GM12872 (cell line): ENCODE measurements around the gene LMBR1L.

ENCODE experiments used
- TF ChIP-seq, protein P1 (sequence below): IDR thresholded peaks from 3 replicates; pipeline ENCODE4 v1.5.1; 2011; ENCODE audit warnings: low read depth, mild to moderate bottlenecking, low read length, moderate library complexity; ENCODE audit not compliant: insufficient read depth

Gene LMBR1L

DNA sequence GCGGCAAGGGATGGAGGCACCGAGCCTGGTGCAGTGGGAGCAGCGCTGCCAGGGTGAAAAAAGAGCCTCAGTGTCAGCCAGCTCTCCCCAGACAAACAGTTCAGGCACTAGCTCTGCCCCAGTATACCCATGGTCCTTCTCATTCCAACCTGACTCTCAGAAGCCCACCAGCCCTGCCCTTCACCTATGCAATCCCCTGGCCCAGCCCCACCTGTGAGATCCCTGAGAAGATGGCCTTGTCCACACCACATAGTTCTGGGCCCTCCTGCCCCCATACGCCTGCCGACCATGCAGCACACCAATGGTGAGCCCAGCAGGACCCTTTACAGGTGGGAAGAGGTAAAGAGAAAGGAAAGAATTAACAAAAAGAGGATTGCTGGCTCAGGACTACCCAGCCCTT, 56.6 kb downstream of the LMBR1L start:
- TF ChIP-seq, protein P1, sequence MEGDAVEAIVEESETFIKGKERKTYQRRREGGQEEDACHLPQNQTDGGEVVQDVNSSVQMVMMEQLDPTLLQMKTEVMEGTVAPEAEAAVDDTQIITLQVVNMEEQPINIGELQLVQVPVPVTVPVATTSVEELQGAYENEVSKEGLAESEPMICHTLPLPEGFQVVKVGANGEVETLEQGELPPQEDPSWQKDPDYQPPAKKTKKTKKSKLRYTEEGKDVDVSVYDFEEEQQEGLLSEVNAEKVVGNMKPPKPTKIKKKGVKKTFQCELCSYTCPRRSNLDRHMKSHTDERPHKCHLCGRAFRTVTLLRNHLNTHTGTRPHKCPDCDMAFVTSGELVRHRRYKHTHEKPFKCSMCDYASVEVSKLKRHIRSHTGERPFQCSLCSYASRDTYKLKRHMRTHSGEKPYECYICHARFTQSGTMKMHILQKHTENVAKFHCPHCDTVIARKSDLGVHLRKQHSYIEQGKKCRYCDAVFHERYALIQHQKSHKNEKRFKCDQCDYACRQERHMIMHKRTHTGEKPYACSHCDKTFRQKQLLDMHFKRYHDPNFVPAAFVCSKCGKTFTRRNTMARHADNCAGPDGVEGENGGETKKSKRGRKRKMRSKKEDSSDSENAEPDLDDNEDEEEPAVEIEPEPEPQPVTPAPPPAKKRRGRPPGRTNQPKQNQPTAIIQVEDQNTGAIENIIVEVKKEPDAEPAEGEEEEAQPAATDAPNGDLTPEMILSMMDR: no peak

DNA sequence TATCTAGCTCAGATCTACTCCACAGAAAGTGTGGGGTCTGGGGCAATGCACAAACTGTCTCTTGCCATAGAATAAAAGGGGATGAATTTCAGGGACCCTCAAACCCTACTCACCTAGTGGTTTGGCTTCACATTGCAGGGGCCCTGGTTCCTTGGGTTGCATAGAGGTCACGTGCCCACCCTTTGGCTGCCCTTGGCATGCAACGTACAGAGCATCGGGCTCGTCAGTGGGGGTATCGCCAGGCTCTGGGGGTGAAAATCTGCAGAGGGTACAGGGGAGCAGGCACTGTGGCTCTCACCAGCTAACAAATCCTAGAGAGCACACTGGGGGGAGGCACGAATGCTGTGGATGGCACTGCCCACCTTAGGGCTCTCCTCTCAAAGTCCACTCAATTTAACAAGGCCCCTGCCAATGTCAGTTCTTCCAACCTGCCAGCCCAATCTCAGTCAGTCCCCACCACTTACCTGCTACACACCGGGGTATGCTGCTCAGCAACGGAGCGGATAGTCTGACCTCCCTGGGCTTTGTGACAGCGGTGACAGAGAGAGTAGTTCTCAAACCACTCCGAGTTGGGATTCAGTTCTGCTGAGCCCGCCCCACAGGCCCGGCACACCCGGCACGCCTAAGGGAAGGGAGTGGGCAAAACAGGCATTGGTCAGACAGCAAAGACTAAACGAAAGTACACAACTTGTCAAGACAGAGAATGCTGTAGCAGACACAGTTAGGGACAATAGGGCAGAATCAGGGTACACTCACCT, 58.0 kb downstream of the LMBR1L start:
- TF ChIP-seq, protein P1: peak; percentile 20; the same call in 1 of the 3 replicates

DNA sequence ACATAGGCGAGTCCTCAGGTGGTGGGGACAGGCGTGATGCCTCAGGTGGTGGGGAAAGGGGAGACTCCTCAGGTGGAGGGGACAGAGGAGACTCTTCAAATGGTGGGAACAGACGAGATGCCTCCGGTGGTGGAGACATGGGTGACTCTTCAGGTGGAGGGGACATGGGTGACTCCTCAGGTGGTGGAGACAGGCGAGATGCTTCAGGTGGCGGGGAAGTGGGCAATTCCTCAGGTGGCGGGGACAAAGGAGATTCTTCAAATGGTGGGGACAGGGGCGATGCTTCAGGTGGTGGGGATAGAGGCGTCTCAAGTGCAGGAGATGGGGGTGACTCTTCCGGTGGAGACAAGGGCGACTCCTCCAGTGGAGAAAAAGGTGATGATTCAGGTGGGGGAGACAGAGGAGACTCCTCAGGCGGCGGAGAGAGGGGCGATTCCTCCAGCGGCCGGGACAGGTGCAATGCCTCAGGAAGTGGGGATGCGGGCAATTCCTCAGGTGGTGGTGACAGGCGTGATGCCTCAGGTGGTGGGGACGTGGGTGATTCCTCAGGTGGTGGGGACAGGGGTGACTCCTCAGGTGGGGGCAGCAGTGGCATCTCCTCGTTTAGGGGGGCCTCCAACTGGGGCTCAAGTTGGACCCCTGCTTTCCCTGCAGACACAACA, 58.7 kb downstream of the LMBR1L start:
- TF ChIP-seq, protein P1: no peak

DNA sequence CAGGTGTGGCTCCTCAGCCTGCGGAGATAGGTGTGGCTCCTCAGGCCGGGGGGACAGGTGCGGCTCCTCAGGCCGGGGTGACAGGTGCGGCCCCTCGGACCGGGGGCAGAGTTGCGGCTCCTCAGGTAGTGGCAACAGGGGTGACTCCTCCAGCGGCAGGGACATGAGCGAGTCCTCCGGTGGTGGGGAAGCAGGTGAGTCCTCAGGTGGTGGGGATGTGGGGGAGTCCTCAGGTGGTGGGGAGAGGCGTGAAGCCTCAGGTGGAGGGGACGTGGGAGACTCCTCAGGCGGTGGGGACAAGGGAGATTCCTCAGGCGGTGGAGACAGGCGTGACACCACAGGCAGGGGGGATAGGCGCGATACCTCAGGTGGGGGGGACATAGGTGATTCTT, 59.3 kb downstream of the LMBR1L start:
- TF ChIP-seq, protein P1: no peak

DNA sequence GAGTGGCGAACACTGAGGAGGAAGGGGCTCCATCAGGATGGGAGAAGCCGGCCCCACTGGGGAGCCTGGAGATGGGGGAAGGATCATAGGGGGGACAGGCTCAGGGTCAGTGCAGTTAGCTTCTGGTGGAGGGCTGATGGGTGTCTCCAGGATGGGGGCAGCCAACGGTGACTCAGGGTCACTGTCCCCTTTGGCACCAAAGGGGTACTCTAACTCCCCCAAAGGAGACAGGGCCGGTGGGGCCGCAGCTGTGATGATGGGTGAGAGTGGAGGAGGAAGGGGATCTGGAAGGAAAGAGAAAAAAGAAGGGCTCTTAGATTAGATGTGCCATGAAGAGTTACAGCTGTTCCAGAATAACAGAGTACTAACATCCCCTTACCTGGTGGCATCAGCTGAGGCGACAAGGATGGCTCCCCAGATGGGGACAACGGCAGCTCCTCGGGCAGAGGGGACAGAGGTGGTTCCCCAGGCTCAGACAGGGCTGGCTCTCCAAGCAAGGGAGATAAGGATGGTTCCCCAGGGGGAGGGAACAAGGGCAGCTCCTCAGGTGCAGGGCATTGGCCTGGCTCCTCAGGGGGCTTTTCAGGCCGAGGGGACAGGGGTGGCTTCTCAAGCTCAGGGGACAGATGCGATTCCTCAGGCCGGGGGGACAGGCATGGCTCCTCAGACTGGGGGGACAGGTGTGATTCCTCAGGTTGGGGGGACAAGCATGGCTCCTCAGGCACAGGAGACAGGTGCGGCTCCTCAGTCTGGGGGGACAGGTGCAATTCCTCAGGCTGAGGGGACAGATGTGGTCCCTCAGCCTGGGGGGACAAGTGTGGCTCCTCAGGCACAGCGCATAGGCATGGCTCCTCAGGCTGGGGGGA, 59.9 kb downstream of the LMBR1L start:
- TF ChIP-seq, protein P1: no peak

DNA sequence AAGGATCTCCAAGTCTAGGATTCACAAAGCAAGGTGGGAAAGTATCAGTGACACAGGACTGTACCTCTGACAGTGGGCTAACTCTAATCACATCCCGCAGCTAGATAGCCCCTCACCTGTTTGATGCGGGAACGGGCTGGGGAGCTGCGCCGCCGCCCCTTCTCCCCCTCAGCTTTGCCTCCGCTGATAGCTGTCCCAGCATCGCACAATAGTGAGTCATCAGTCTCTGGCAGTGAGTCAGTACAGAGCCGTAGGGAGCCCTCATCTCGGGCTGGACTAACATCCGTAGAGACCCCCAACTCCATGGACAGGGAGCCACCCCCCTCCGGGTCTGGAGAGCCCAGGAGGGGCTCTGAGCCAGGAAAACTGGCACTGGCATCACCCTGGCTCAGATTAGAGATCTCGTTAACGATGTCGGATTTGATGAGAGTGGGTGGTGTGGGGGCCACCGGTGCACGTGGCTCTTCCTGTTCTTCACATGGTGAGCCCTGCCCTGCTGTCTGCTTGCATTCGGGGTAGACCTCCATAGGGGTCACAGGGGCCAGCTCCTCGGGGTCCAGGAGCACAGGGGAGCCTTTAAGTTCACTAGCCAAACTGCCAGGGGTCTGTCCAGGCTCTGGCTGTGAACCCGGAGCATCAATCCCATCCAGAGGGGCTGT, 61.0 kb downstream of the LMBR1L start:
- TF ChIP-seq, protein P1: no peak
